Upper lobe of left lung (tissue), 4 donors: ENCODE data around the gene WBP2NL.

Experiments used
- POLR2A ChIP-seq, 4 donors: fragments of 450-650 bp; IDR thresholded peaks; one replicate each; pipeline ENCODE4 v1.5.1; 2016 to 2017; ENCODE audit warnings: antibody characterized with exemption in 4 of 4, mild to moderate bottlenecking in 2 of 4
- POLR2AphosphoS5 ChIP-seq, 2 donors: sonication (generic); formaldehyde crosslinking; IDR thresholded peaks; one replicate each; pipeline ENCODE4 v1.5.1; 2017; ENCODE audit warnings: antibody characterized with exemption in 2 of 2
- TF ChIP-seq, protein P1 (sequence below), 6 experiments: fragments of 450-650 bp in 4 of 6; fragments of 200-600 bp in 2 of 6; sonication (generic) in 2 of 6; IDR thresholded peaks; one replicate each; pipeline ENCODE4 v1.5.1; 2016 to 2019; ENCODE audit warnings: antibody characterized with exemption in 6 of 6

DNA sequence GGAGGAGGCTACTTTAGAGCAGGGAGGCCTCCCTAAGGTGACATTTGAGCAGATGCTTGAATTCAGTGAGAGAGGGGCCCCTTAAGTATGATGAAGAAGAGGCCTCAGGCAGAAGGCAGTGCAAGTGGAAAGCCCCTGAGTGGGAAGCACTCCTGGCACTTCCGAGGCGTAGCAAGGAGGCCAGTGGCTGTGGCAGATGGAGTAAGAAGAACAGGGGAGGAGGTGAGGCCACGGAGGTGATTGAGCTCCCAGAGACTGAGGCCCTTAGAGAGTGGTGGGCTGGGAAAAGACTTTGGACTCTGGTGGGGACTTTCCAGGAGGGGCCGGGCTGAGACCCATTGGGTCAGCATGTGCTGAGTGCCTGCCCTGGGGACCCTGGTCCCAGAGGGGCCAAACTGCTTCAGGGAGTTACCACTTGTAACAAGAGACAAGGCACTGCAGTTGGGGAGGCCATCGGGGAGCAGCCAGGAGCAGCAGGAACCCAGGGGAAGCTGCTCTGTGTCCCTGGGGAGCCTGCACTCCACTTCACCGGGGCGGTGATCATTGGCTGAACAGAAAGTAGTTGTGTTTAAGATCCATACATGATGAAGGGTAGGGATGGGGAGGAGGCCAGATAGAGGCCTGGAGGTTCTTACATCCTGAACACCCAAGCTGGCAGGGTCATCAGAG is 49.2 kb upstream of the WBP2NL start:
- TF ChIP-seq POLR2A (IDR thresholded peaks at IDR 0.05) (no peak), POLR2AphosphoS5 (IDR thresholded peaks at IDR 0.05) (no peak)
- TF ChIP-seq, protein P1, sequence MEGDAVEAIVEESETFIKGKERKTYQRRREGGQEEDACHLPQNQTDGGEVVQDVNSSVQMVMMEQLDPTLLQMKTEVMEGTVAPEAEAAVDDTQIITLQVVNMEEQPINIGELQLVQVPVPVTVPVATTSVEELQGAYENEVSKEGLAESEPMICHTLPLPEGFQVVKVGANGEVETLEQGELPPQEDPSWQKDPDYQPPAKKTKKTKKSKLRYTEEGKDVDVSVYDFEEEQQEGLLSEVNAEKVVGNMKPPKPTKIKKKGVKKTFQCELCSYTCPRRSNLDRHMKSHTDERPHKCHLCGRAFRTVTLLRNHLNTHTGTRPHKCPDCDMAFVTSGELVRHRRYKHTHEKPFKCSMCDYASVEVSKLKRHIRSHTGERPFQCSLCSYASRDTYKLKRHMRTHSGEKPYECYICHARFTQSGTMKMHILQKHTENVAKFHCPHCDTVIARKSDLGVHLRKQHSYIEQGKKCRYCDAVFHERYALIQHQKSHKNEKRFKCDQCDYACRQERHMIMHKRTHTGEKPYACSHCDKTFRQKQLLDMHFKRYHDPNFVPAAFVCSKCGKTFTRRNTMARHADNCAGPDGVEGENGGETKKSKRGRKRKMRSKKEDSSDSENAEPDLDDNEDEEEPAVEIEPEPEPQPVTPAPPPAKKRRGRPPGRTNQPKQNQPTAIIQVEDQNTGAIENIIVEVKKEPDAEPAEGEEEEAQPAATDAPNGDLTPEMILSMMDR (IDR thresholded peaks at IDR 0.05), result no peak
